Femur (tissue), 1 donor: Measurements from ENCODE around the gene STPG2.
A peak's percentile ranks its signal among the peaks of the same experiment; 100 is the strongest.

ENCODE experiments used
- DNase-seq: peaks from one replicate; pipeline ENCODE4 v3.0.0-alpha.2; 2017

STPG2 gene

GRCh38 chr4:98143001-98143899 lies at the start of gene STPG2:
Gene STPG2 (minus strand): TSS chr4:98143476.
- peak; percentile 89 for DNase-seq

GRCh38 chr4:98185279-98185678 lies 42.0 kb upstream of the STPG2 start:
- DNase-seq, result no peak

GRCh38 chr4:98181809-98182208 lies 38.5 kb upstream of the STPG2 start:
- DNase-seq, result no peak

- no peak for DNase-seq
These were observed 36.7 kb upstream of the STPG2 start for GRCh38 chr4:98179951-98180350.

GRCh38 chr4:98176531-98176930 lies 33.3 kb upstream of the STPG2 start:
- DNase-seq, result no peak

- no peak for DNase-seq
These were observed 26.8 kb upstream of the STPG2 start for GRCh38 chr4:98170035-98170434.

- no peak for DNase-seq
These were observed 23.4 kb upstream of the STPG2 start for GRCh38 chr4:98166731-98167041.

- no peak for DNase-seq
These were observed 22.9 kb upstream of the STPG2 start for GRCh38 chr4:98166025-98166730.

- no peak for DNase-seq
These were observed 19.4 kb upstream of the STPG2 start for GRCh38 chr4:98162696-98163095.

GRCh38 chr4:98151145-98151924 lies 8.1 kb upstream of the STPG2 start:
- DNase-seq, result no peak

- no peak for DNase-seq
These were observed 7.0 kb upstream of the STPG2 start for GRCh38 chr4:98150092-98150761.

- DNase-seq, result no peak
These were observed 5.6 kb upstream of the STPG2 start for GRCh38 chr4:98148856-98149255.

GRCh38 chr4:98126141-98126540 lies 17.1 kb downstream of the STPG2 start:
- DNase-seq, result no peak

- DNase-seq, result no peak
These were observed 17.7 kb downstream of the STPG2 start for GRCh38 chr4:98125585-98125984.

- no peak for DNase-seq
These were observed 25.9 kb downstream of the STPG2 start for GRCh38 chr4:98117363-98117762.

GRCh38 chr4:98113012-98113411 lies 30.3 kb downstream of the STPG2 start:
- peak; percentile 33 for DNase-seq

GRCh38 chr4:98110929-98111328 lies 32.3 kb downstream of the STPG2 start:
- DNase-seq, result no peak

- no peak for DNase-seq
These were observed 33.1 kb downstream of the STPG2 start for GRCh38 chr4:98110214-98110613.

GRCh38 chr4:98102660-98103059 lies 40.6 kb downstream of the STPG2 start:
- DNase-seq, result no peak

GRCh38 chr4:98101988-98102387 lies 41.3 kb downstream of the STPG2 start:
- no peak for DNase-seq

GRCh38 chr4:98098764-98099163 lies 44.5 kb downstream of the STPG2 start:
- DNase-seq, result no peak

- no peak for DNase-seq
These were observed 49.2 kb downstream of the STPG2 start for GRCh38 chr4:98094118-98094517.

GRCh38 chr4:98093662-98094061 lies 49.6 kb downstream of the STPG2 start:
- DNase-seq, result no peak
